A204.1 (cell line): ENCODE data around the gene WDR48.

Source experiments
- FAIRE-seq: peaks from 2 replicates; lab custom pipeline; 2012; peaks lifted over from hg19 to GRCh38; lab: Jason Lieb, UNC

The WDR48 gene

GRCh38 chr3:39064646-39065045, 12.8 kb downstream of the WDR48 start:
- no peak for FAIRE-seq

DNA sequence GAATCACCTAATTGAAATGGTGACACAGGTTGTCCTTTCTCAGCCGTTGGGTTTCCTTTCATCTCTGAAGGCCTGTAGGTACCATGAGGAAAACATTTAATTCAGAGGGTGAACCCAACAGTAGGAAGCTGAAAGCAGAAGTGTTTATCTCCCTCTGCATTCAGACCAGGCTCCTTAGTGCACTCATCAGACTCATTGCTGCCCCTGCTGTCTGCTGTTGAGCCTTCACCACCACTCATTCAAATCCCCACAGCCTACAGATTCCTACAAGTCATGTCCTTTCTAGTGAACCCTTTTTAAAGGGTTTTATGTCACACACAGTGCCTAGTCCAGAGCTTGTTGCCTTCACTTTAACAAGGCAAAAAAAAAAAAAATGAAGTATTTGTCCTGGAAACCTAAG, 13.4 kb downstream of the WDR48 start:
- FAIRE-seq = no peak

DNA sequence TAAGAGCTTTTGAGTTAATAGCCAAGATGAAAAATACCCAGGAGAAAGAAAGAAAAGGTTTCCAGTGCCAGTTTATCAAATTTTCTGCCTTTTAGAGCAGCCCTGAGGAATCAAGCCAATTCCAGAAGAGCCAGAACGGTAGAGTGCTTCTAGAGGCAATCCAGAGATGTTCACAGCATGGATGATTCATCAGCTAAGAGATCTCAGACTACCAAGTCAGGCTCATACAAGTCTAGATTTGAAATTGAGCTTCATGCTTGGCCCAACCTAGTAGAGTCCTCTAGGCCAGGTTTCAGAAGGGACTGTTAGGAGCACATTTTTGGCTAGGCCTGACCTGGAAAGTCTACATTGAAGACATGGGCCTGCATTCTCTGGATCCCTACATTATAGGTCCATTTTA, 15.5 kb downstream of the WDR48 start:
- no peak for FAIRE-seq

GRCh38 chr3:39068556-39068955, 16.7 kb downstream of the WDR48 start:
- no peak for FAIRE-seq

GRCh38 chr3:39075910-39076309, 24.1 kb downstream of the WDR48 start:
- no peak for FAIRE-seq

- peak; percentile 21 for FAIRE-seq
Observed at GRCh38 chr3:39079530-39079929, 27.7 kb downstream of the WDR48 start.

GRCh38 chr3:39080026-39080425, 28.2 kb downstream of the WDR48 start:
- FAIRE-seq = no peak

DNA sequence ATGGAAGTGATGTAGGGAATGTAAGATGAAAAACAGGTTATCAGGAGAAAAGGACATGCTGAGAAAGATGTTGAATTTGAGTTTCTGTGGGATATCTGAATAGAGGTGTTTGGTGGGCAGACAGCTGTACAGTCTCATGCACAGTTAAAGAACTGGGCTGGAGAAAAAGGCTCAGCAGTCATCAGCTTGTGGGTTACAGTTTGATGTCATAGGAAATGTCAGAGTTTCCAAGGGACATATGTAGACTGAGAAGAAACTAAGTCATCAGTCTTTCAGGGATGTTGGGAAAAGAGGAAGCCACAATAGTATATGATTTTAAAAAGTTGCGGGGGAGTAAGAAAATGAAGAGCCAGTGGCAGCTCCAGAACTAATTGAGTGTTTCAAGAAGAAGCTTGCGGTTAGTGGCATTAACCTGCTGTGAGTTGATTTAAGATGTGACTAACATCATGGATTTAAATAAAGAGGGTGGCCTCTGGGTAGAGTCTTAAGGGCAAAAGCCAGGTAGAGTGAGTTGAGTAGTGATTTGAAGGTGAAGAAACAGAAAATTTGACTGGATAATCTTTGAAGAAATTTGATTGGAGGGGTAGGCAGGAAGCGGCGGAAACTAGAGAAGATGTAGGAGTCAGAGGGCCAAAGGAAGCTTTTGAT, 31.0 kb downstream of the WDR48 start:
- no peak for FAIRE-seq

- FAIRE-seq = no peak
Observed at GRCh38 chr3:39086144-39086543, 34.3 kb downstream of the WDR48 start.

GRCh38 chr3:39088456-39088855, 36.6 kb downstream of the WDR48 start:
- FAIRE-seq = no peak

GRCh38 chr3:39088889-39089288, 37.1 kb downstream of the WDR48 start:
- FAIRE-seq = no peak

DNA sequence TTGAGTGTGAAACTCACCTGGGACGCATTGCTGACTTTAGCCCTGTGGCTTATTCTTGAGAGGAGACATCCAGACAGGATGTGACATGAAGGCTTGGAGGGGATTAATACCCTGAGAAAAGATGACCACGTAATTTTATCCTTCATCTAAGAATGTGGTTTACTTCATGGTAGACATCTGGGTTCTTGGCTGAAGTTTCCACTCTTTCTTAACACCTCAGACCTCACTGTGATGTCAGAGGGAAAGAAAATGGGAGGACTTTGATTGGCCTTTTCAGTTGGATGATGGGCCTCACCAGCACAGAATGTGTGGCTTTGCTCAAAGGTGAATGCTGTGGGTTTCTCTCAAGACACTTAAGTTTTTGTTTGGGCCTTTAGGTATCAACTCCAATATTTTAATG, 39.1 kb downstream of the WDR48 start:
- no peak for FAIRE-seq

DNA sequence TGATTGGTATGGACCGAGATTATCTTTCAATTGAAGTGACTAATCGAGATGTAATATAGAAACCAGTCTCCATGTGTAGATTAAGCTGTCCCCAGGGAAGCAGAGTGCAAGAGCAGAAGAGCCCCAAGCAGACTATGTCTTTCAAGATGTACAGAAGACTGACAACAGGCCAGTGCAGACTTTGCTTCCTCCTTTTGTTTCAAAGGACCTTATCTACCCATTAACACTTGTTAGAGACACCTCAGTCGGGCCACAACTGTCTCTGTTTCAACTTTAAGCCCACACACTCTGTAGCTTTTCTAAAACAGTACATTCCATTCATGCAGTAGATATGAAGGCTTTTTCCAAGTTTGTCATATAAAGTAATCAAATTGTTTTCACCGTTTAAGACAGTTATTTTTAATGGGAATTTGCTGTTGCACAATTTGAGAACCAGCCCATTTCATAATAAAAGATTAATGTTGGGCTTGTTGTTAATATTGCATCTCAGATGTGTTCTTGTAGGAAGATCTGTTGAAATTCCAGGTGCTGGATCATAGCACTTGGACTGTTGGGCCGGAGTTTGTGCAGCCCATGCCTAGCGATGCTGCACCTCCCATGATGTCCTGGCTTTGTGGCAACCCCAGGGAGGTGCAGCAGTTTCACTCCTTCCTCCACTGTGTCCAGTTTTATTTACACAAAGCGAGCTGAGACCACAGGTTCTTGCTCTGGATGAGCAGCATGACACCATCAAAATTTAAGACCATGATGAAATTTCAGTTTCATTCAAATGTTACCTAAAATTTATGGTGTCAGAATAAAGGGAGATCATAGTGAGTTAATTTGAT, 43.2 kb downstream of the WDR48 start:
- FAIRE-seq = no peak

DNA sequence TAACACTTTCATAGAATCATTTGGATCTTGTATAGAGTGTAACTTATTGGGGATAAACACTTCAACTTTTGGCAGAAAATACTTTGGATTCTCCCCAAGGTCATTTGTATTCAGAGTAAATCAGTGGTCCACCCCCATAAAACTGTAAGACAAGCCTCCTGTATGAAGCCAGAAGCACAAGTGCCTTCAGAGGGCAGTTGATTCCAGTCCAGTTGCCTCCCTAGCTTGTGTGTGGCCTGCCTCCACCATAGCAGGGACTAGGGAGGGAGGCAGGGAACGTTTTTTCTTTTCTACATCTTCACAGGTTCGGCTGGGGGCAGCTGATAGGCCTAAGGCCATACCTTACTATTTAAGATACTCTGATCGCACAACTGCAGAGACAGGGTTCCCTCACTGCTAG, 44.0 kb downstream of the WDR48 start:
- FAIRE-seq = no peak

DNA sequence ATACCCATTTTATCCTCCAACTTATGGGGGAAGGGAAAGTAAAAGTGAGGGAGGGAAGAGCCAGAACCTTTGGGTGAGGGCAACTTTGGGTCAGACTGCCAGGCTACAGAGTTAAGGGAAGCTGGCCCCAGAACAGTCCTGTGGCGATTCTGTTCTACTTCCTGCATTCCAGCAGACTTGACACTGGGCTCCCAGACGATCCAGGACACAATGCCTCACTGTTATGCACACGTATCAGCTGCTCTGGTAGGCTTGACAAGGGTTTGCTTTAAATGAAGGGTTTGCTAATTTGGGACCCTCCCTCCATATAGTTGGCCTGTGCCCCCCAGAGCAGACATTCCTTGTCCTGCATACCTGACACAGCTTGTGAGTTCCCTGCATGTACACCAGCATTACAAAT, 45.0 kb downstream of the WDR48 start:
- FAIRE-seq = no peak

- no peak for FAIRE-seq
Observed at GRCh38 chr3:39097716-39098472, 46.1 kb downstream of the WDR48 start.

- no peak for FAIRE-seq
Observed at GRCh38 chr3:39098473-39099000, 46.7 kb downstream of the WDR48 start.

DNA sequence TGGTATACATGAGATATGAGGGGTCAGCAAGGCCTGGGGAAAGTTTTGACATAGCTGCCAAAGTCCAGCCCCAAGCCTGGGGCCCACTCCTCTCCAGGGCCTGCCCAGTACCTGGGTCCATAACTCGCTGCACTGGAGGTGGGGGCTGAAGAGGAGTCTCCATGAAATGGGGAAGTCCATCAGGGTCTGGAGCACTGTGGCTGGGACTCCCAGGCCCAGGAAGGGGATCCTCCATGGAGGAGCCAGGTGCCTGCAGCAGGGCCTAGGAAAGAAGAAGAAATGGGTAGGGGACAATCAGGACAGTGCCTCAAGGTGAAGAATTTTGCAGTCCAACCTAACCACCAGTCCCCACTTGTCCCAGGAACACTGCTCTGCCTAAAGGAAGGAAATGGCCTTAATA, 47.4 kb downstream of the WDR48 start:
- no peak for FAIRE-seq

GRCh38 chr3:39099738-39100499, 48.1 kb downstream of the WDR48 start:
- no peak for FAIRE-seq

GRCh38 chr3:39100500-39100886, 48.7 kb downstream of the WDR48 start:
- FAIRE-seq = no peak

- no peak for FAIRE-seq
Observed at GRCh38 chr3:39101022-39101689, 49.3 kb downstream of the WDR48 start.
